Measurements from ENCODE around the gene SLIT3.

SLIT3 gene

GRCh38 chr5:168822745-168823281 lies 478.1 kb downstream of the SLIT3 start:
- no peak for DNase-seq
- in situ Hi-C loops (cut with MboI; ENCODE audit: low pct_unique_long_range_greater_than_20kb, low sequenced_read_pairs): no loop called here

- in situ Hi-C loops (cut with MboI; ENCODE audit: low pct_unique_long_range_greater_than_20kb, low sequenced_read_pairs): no loop called here
- DNase-seq: no peak
Observed at GRCh38 chr5:168822248-168822744, 478.6 kb downstream of the SLIT3 start.

- DNase-seq: no peak
- in situ Hi-C loops (cut with MboI; ENCODE audit: low pct_unique_long_range_greater_than_20kb, low sequenced_read_pairs): no loop called here
Observed at GRCh38 chr5:168820874-168821273, 480.1 kb downstream of the SLIT3 start.

GRCh38 chr5:168819004-168819621 lies 481.8 kb downstream of the SLIT3 start:
- in situ Hi-C loops (cut with MboI; ENCODE audit: low pct_unique_long_range_greater_than_20kb, low sequenced_read_pairs): no loop called here
- DNase-seq: no peak

- in situ Hi-C loops (cut with MboI; ENCODE audit: low pct_unique_long_range_greater_than_20kb, low sequenced_read_pairs): no loop called here
- no peak for DNase-seq
Observed at GRCh38 chr5:168818558-168818957, 482.4 kb downstream of the SLIT3 start.

GRCh38 chr5:168817591-168817990 lies 483.3 kb downstream of the SLIT3 start:
- no peak for DNase-seq
- in situ Hi-C loops (cut with MboI; ENCODE audit: low pct_unique_long_range_greater_than_20kb, low sequenced_read_pairs): no loop called here

GRCh38 chr5:168816661-168817060 lies 484.3 kb downstream of the SLIT3 start:
- in situ Hi-C loops (cut with MboI; ENCODE audit: low pct_unique_long_range_greater_than_20kb, low sequenced_read_pairs): no loop called here
- DNase-seq: no peak

- no peak for DNase-seq
- in situ Hi-C loops (cut with MboI; ENCODE audit: low pct_unique_long_range_greater_than_20kb, low sequenced_read_pairs): no loop called here
Observed at GRCh38 chr5:168813184-168813968, 487.6 kb downstream of the SLIT3 start.

- no peak for DNase-seq
- in situ Hi-C loops (cut with MboI; ENCODE audit: low pct_unique_long_range_greater_than_20kb, low sequenced_read_pairs): no loop called here
Observed at GRCh38 chr5:168810641-168811040, 490.3 kb downstream of the SLIT3 start.

GRCh38 chr5:168809218-168809617 lies 491.7 kb downstream of the SLIT3 start:
- in situ Hi-C loops (cut with MboI; ENCODE audit: low pct_unique_long_range_greater_than_20kb, low sequenced_read_pairs): no loop called here
- DNase-seq: no peak

GRCh38 chr5:168808051-168808616 lies 492.8 kb downstream of the SLIT3 start:
- no peak for DNase-seq
- in situ Hi-C loops (cut with MboI; ENCODE audit: low pct_unique_long_range_greater_than_20kb, low sequenced_read_pairs): no loop called here

- DNase-seq: no peak
- in situ Hi-C loops (cut with MboI; ENCODE audit: low pct_unique_long_range_greater_than_20kb, low sequenced_read_pairs): no loop called here
Observed at GRCh38 chr5:168807287-168807686, 493.7 kb downstream of the SLIT3 start.

GRCh38 chr5:168803541-168803940 lies 497.4 kb downstream of the SLIT3 start:
- no peak for DNase-seq
- in situ Hi-C loops (cut with MboI; ENCODE audit: low pct_unique_long_range_greater_than_20kb, low sequenced_read_pairs): no loop called here

GRCh38 chr5:168802337-168802736 lies 498.6 kb downstream of the SLIT3 start:
- in situ Hi-C loops (cut with MboI; ENCODE audit: low pct_unique_long_range_greater_than_20kb, low sequenced_read_pairs): no loop called here

GRCh38 chr5:168801567-168801966 lies 499.4 kb downstream of the SLIT3 start:
- in situ Hi-C loops (cut with MboI; ENCODE audit: low pct_unique_long_range_greater_than_20kb, low sequenced_read_pairs): no loop called here
- DNase-seq: no peak

More at GRCh38 chr5:168802337-168802736, 498.6 kb downstream of the SLIT3 start:
- no peak for DNase-seq

- in situ Hi-C loops (cut with MboI; ENCODE audit: low pct_unique_long_range_greater_than_20kb, low sequenced_read_pairs): no loop called here
- no peak for DNase-seq
Observed at GRCh38 chr5:168800701-168801100, 500.2 kb downstream of the SLIT3 start.

GRCh38 chr5:168798065-168799023 lies 502.6 kb downstream of the SLIT3 start:
- in situ Hi-C loops (cut with MboI; ENCODE audit: low pct_unique_long_range_greater_than_20kb, low sequenced_read_pairs): no loop called here

GRCh38 chr5:168796593-168797580 lies 504.1 kb downstream of the SLIT3 start:
- in situ Hi-C loops (cut with MboI; ENCODE audit: low pct_unique_long_range_greater_than_20kb, low sequenced_read_pairs): no loop called here
- DNase-seq: no peak

More at GRCh38 chr5:168798065-168799023, 502.6 kb downstream of the SLIT3 start:
- DNase-seq: no peak
